ENCODE results near the gene CPOX. TPM values are rescaled to one million over a fixed set of nuclear protein-coding genes. Genes with fewer than 3 reads are reported as not detected.

The CPOX gene
- total RNA-seq, 1 experiment from 2014 or later: 28.6 TPM

GRCh38 chr3:98550833-98551232 is 42.6 kb downstream of the CPOX start:
- in situ Hi-C loops (cut with HindIII; ENCODE audit: low sequenced_read_pairs): no loop called here
- DNase-seq (ENCODE audit: low spot score): no peak

GRCh38 chr3:98548544-98548943 is 44.9 kb downstream of the CPOX start:
- in situ Hi-C loops (cut with HindIII; ENCODE audit: low sequenced_read_pairs): no loop called here
- DNase-seq (ENCODE audit: low spot score): no peak

GRCh38 chr3:98545940-98546339 is 47.5 kb downstream of the CPOX start:
- in situ Hi-C loops (cut with HindIII; ENCODE audit: low sequenced_read_pairs): no loop called here
- no peak for DNase-seq (ENCODE audit: low spot score)

- in situ Hi-C loops (cut with HindIII; ENCODE audit: low sequenced_read_pairs): no loop called here
- no peak for DNase-seq (ENCODE audit: low spot score)
These were observed 50.8 kb downstream of the CPOX start for GRCh38 chr3:98542623-98543022.

- in situ Hi-C loops (cut with HindIII; ENCODE audit: low sequenced_read_pairs): no loop called here
- DNase-seq (ENCODE audit: low spot score): no peak
These were observed 51.7 kb downstream of the CPOX start for GRCh38 chr3:98541695-98542094.

- DNase-seq (ENCODE audit: low spot score): no peak
- in situ Hi-C loops (cut with HindIII; ENCODE audit: low sequenced_read_pairs): no loop called here
These were observed 53.1 kb downstream of the CPOX start for GRCh38 chr3:98540346-98540745.

GRCh38 chr3:98536456-98537017 is 56.9 kb downstream of the CPOX start:
- in situ Hi-C loops (cut with HindIII; ENCODE audit: low sequenced_read_pairs): no loop called here
- no peak for DNase-seq (ENCODE audit: low spot score)

- in situ Hi-C loops (cut with HindIII; ENCODE audit: low sequenced_read_pairs): no loop called here
- DNase-seq (ENCODE audit: low spot score): no peak
These were observed 58.7 kb downstream of the CPOX start for GRCh38 chr3:98534734-98535133.

GRCh38 chr3:98534168-98534567 is 59.2 kb downstream of the CPOX start:
- DNase-seq (ENCODE audit: low spot score): no peak
- in situ Hi-C loops (cut with HindIII; ENCODE audit: low sequenced_read_pairs): no loop called here

- DNase-seq (ENCODE audit: low spot score): no peak
- in situ Hi-C loops (cut with HindIII; ENCODE audit: low sequenced_read_pairs): no loop called here
These were observed 60.5 kb downstream of the CPOX start for GRCh38 chr3:98532709-98533571.

GRCh38 chr3:98532275-98532637 is 61.2 kb downstream of the CPOX start:
- no peak for DNase-seq (ENCODE audit: low spot score)
- in situ Hi-C loops (cut with HindIII; ENCODE audit: low sequenced_read_pairs): no loop called here

- in situ Hi-C loops (cut with HindIII; ENCODE audit: low sequenced_read_pairs): no loop called here
- no peak for DNase-seq (ENCODE audit: low spot score)
These were observed 61.7 kb downstream of the CPOX start, which contains the start of gene GPR15 for GRCh38 chr3:98531622-98532274. Gene GPR15 (plus strand): TSS chr3:98531978. CDS start chr3:98532034, 56 bp downstream.

GRCh38 chr3:98530676-98531075 is 62.7 kb downstream of the CPOX start:
- in situ Hi-C loops (cut with HindIII; ENCODE audit: low sequenced_read_pairs): no loop called here
- no peak for DNase-seq (ENCODE audit: low spot score)

- no peak for DNase-seq (ENCODE audit: low spot score)
- in situ Hi-C loops (cut with HindIII; ENCODE audit: low sequenced_read_pairs): no loop called here
These were observed 63.5 kb downstream of the CPOX start for GRCh38 chr3:98529856-98530459.

Other genes starting within 250 kb of the CPOX start
- not detected in 2 replicates for gene OR5K4, start 239.8 kb downstream of the CPOX start, total RNA-seq (2014; rRNA removed; shearing (Covaris generic))
- not detected in 2 replicates for gene OR5K3, start 202.9 kb downstream of the CPOX start, total RNA-seq (2014; rRNA removed; shearing (Covaris generic))
- gene OR5K1, start 130.4 kb downstream of the CPOX start, total RNA-seq (2014; rRNA removed; shearing (Covaris generic)): not detected in 2 replicates
- not detected in 2 replicates for gene OR5K2, start 95.9 kb downstream of the CPOX start, total RNA-seq (2014; rRNA removed; shearing (Covaris generic))
- gene CLDND1, start 70.7 kb downstream of the CPOX start, total RNA-seq (2014; rRNA removed; shearing (Covaris generic)): 25.6 and 27.2 TPM in 2 replicates
- not detected in 2 replicates for gene GPR15, start 61.6 kb downstream of the CPOX start, total RNA-seq (2014; rRNA removed; shearing (Covaris generic))
- not detected in 2 replicates for gene ST3GAL6, start 169.7 kb upstream of the CPOX start, total RNA-seq (2014; rRNA removed; shearing (Covaris generic))

All from G401 (cell line).